Ramos (cell line): ENCODE results near the gene SFXN4.

Source experiments
- in situ Hi-C: fragments of 300-500 bp; cut with MboI; formaldehyde crosslinking; loops from one replicate; pipeline ENCODE4 v1.14.3; 2022; ENCODE audit warnings: low sequenced_read_pairs; ENCODE audit not compliant: unreplicated experiment

Gene SFXN4

GRCh38 chr10:119191881-119192280 lies 26.4 kb upstream of the SFXN4 start:
- in situ Hi-C loops, result loop anchor here (10.0 to 25.0 kb wide), 2 partner anchors 630 to 663 kb away; no protein-coding TSS in a partner anchor

GRCh38 chr10:119190954-119191785 lies 25.7 kb upstream of the SFXN4 start:
- in situ Hi-C loops, result loop anchor here (10.0 to 25.0 kb wide), 2 partner anchors 629 to 664 kb away; no protein-coding TSS in a partner anchor

GRCh38 chr10:119190353-119190752 lies 24.8 kb upstream of the SFXN4 start:
- in situ Hi-C loops, result loop anchor here (10.0 to 25.0 kb wide), 2 partner anchors 628 to 664 kb away; no protein-coding TSS in a partner anchor

- in situ Hi-C loops, result loop anchor here (10.0 to 25.0 kb wide), 2 partner anchors 628 to 665 kb away; no protein-coding TSS in a partner anchor
These were observed 24.3 kb upstream of the SFXN4 start for GRCh38 chr10:119189811-119190282.

- in situ Hi-C loops, result loop anchor here (25.0 kb wide), 1 partner anchor 622 kb away; no protein-coding TSS in a partner anchor
These were observed 18.3 kb upstream of the SFXN4 start for GRCh38 chr10:119183664-119184412.

GRCh38 chr10:119180850-119181400 lies 15.4 kb upstream of the SFXN4 start:
- in situ Hi-C loops, result loop anchor here (25.0 kb wide), 1 partner anchor 619 kb away; no protein-coding TSS in a partner anchor

GRCh38 chr10:119178372-119179119 lies 13.0 kb upstream of the SFXN4 start, which contains the start of gene PRDX3:
Gene PRDX3, minus strand, starts transcription at chr10:119178812. Its CDS starts 22 bp downstream, at chr10:119178790.
- in situ Hi-C loops, result loop anchor here (25.0 kb wide), 1 partner anchor 616 kb away; no protein-coding TSS in a partner anchor

GRCh38 chr10:119177708-119178371 lies 12.3 kb upstream of the SFXN4 start:
- in situ Hi-C loops, result loop anchor here (25.0 kb wide), 1 partner anchor 616 kb away; no protein-coding TSS in a partner anchor

GRCh38 chr10:119176166-119176565 lies 10.7 kb upstream of the SFXN4 start:
- in situ Hi-C loops, result loop anchor here (25.0 kb wide), 1 partner anchor 614 kb away; no protein-coding TSS in a partner anchor

GRCh38 chr10:119174109-119174508 lies 8.6 kb upstream of the SFXN4 start:
- in situ Hi-C loops, result loop anchor here (25.0 kb wide), 1 partner anchor 412 kb away; the partner anchor contains the start of gene CACUL1

- in situ Hi-C loops, result loop anchor here (25.0 kb wide), 1 partner anchor 405 kb away; the partner anchor contains the start of gene CACUL1
These were observed 1.5 kb upstream of the SFXN4 start for GRCh38 chr10:119167041-119167440.

- in situ Hi-C loops, result loop anchor here (25.0 kb wide), 1 partner anchor 404 kb away; the partner anchor contains the start of gene CACUL1
These were observed 1.1 kb upstream of the SFXN4 start for GRCh38 chr10:119166564-119166963.

GRCh38 chr10:119166118-119166500 lies 595 bp upstream of the SFXN4 start:
- in situ Hi-C loops, result loop anchor here (25.0 kb wide), 1 partner anchor 404 kb away; the partner anchor contains the start of gene CACUL1

GRCh38 chr10:119162452-119163092 lies 2.9 kb downstream of the SFXN4 start:
- in situ Hi-C loops, result loop anchor here (25.0 kb wide), 1 partner anchor 400 kb away; the partner anchor contains the start of gene CACUL1

GRCh38 chr10:119161680-119162451 lies 3.6 kb downstream of the SFXN4 start:
- in situ Hi-C loops, result loop anchor here (25.0 kb wide), 1 partner anchor 400 kb away; the partner anchor contains the start of gene CACUL1

- in situ Hi-C loops, result loop anchor here (25.0 kb wide), 1 partner anchor 397 kb away; the partner anchor contains the start of gene CACUL1
These were observed 6.2 kb downstream of the SFXN4 start for GRCh38 chr10:119159332-119159731.

- in situ Hi-C loops, result loop anchor here (25.0 kb wide), 1 partner anchor 391 kb away; the partner anchor contains the start of gene CACUL1
These were observed 11.9 kb downstream of the SFXN4 start for GRCh38 chr10:119153661-119154060.
